GM12892 (cell line): ENCODE measurements around the gene UBTD1.

Experiments
- POLR2A ChIP-seq: IDR thresholded peaks from 2 replicates; pipeline ENCODE4 v1.6.1; 2011; ENCODE audit warnings: low read depth, low read length, control low read depth
- POLR2AphosphoS5 ChIP-seq: IDR thresholded peaks from 2 replicates; pipeline ENCODE4 v1.6.1; 2011; ENCODE audit warnings: low read depth, low read length, control low read depth
- TAF1 ChIP-seq: IDR thresholded peaks from 2 replicates; pipeline ENCODE4 v1.6.1; 2011; ENCODE audit warnings: low read depth, mild to moderate bottlenecking, control low read depth, low read length, borderline replicate concordance

GRCh38 chr10:97566336-97566996 lies 67.7 kb downstream of the UBTD1 start:
- TF ChIP-seq POLR2AphosphoS5: no peak
- TF ChIP-seq TAF1: no peak
- no peak for TF ChIP-seq POLR2A
